ENCODE measurements around the gene NRP2. TPM values are rescaled to one million over a fixed set of nuclear protein-coding genes. Genes with fewer than 3 reads are reported as not detected.

Gene NRP2
- total RNA-seq, 1 experiment from 2014 or later, result 1.2 TPM

DNA sequence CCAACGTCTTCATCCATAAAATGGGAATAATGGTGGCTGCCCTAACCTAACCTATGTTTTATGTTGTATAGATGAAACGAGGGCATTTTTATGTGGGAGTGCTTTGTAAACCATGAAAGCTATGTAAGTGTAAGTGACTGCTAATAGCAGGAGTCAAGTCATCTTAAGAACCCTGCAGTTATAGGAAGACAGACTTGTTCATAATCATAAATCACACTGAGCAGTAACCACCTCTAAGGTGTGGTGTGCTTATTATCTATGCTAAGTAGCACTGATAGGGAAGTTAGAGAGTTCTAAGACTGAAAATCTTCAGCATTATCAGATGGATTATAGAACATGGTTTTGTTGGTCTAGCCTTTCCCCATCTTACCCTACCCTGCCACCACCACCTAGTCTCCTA, 24.2 kb upstream of the NRP2 start:
- no peaks in the 10 kb centered on the region for H3K4me1 ChIP-seq (ENCODE audit: control insufficient read depth in 1 of 2, insufficient read depth in 2 of 2, low read length in 2 of 2)
- ChIA-PET RAD21 (ENCODE audit: low non-redundant PET in 1 of 2, low total read pairs in 2 of 2, uncharacterized antibody in 2 of 2, unreplicated experiment in 2 of 2) (no interaction called here), CTCF (no interaction called here), POLR2A (no interaction called here)
- DNase-seq (ENCODE audit: low read depth, low spot score) (no peak), ATAC-seq (no peak)
- no peak overlapping the region for H2AFZ ChIP-seq (ENCODE audit: low read depth, low read length, poor library complexity, severe bottlenecking)
- no peak overlapping the region for H3K9ac ChIP-seq (ENCODE audit: low read length)
- intact Hi-C loops (cut with micrococcal nuclease), result no loop called here
- peaks cover 18% of the 10 kb centered on the region for H3K27me3 ChIP-seq (ENCODE audit: insufficient read depth, low read length)
- H3K9me2 ChIP-seq (ENCODE audit: insufficient read depth), result no peaks in the 10 kb centered on the region
- H3K4me2 ChIP-seq (ENCODE audit: low read length), result no peak overlapping the region
- H4K20me1 ChIP-seq (ENCODE audit: insufficient read depth), result no peaks in the 10 kb centered on the region
- H3K4me3 ChIP-seq (replicated peaks in 1 of 2; ENCODE audit: low read depth in 1 of 2, low read length in 2 of 2), result no peak overlapping the region
- no peak overlapping the region for H3K27ac ChIP-seq (ENCODE audit: low read depth, low read length)
- no peak for TF ChIP-seq SP1 (IDR thresholded peaks at IDR 0.05; ENCODE audit: low read depth)
- TF ChIP-seq SRF (IDR thresholded peaks at IDR 0.05; ENCODE audit: low read depth), result no peak
- TF ChIP-seq FOSL1 (IDR thresholded peaks at IDR 0.05; ENCODE audit: low read depth), result no peak
- TF ChIP-seq, protein P1, sequence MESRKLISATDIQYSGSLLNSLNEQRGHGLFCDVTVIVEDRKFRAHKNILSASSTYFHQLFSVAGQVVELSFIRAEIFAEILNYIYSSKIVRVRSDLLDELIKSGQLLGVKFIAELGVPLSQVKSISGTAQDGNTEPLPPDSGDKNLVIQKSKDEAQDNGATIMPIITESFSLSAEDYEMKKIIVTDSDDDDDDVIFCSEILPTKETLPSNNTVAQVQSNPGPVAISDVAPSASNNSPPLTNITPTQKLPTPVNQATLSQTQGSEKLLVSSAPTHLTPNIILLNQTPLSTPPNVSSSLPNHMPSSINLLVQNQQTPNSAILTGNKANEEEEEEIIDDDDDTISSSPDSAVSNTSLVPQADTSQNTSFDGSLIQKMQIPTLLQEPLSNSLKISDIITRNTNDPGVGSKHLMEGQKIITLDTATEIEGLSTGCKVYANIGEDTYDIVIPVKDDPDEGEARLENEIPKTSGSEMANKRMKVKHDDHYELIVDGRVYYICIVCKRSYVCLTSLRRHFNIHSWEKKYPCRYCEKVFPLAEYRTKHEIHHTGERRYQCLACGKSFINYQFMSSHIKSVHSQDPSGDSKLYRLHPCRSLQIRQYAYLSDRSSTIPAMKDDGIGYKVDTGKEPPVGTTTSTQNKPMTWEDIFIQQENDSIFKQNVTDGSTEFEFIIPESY (IDR thresholded peaks at IDR 0.05; ENCODE audit: extremely low read depth, insufficient replicate concordance, low read length), result no peak
- TF ChIP-seq ZNF274 (IDR thresholded peaks at IDR 0.05; ENCODE audit: low read depth, low read length), result no peak
- TF ChIP-seq POLR2A (IDR thresholded peaks at IDR 0.05; ENCODE audit: borderline replicate concordance, extremely low read depth, insufficient read depth, insufficient read length), result no peak
- TF ChIP-seq, protein P2, sequence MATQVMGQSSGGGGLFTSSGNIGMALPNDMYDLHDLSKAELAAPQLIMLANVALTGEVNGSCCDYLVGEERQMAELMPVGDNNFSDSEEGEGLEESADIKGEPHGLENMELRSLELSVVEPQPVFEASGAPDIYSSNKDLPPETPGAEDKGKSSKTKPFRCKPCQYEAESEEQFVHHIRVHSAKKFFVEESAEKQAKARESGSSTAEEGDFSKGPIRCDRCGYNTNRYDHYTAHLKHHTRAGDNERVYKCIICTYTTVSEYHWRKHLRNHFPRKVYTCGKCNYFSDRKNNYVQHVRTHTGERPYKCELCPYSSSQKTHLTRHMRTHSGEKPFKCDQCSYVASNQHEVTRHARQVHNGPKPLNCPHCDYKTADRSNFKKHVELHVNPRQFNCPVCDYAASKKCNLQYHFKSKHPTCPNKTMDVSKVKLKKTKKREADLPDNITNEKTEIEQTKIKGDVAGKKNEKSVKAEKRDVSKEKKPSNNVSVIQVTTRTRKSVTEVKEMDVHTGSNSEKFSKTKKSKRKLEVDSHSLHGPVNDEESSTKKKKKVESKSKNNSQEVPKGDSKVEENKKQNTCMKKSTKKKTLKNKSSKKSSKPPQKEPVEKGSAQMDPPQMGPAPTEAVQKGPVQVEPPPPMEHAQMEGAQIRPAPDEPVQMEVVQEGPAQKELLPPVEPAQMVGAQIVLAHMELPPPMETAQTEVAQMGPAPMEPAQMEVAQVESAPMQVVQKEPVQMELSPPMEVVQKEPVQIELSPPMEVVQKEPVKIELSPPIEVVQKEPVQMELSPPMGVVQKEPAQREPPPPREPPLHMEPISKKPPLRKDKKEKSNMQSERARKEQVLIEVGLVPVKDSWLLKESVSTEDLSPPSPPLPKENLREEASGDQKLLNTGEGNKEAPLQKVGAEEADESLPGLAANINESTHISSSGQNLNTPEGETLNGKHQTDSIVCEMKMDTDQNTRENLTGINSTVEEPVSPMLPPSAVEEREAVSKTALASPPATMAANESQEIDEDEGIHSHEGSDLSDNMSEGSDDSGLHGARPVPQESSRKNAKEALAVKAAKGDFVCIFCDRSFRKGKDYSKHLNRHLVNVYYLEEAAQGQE (IDR thresholded peaks at IDR 0.05; ENCODE audit: low read depth), result no peak
- no peak for TF ChIP-seq RAD21 (IDR thresholded peaks at IDR 0.05; ENCODE audit: low read depth)
- TF ChIP-seq TCF7L2 (IDR thresholded peaks at IDR 0.05; ENCODE audit: borderline replicate concordance, extremely low read depth, insufficient read depth, insufficient read length), result no peak
- TF ChIP-seq SIN3A (IDR thresholded peaks at IDR 0.05; ENCODE audit: low read depth), result no peak
- TF ChIP-seq EGR1 (IDR thresholded peaks at IDR 0.05; ENCODE audit: low read depth), result no peak
- TF ChIP-seq, protein P3, sequence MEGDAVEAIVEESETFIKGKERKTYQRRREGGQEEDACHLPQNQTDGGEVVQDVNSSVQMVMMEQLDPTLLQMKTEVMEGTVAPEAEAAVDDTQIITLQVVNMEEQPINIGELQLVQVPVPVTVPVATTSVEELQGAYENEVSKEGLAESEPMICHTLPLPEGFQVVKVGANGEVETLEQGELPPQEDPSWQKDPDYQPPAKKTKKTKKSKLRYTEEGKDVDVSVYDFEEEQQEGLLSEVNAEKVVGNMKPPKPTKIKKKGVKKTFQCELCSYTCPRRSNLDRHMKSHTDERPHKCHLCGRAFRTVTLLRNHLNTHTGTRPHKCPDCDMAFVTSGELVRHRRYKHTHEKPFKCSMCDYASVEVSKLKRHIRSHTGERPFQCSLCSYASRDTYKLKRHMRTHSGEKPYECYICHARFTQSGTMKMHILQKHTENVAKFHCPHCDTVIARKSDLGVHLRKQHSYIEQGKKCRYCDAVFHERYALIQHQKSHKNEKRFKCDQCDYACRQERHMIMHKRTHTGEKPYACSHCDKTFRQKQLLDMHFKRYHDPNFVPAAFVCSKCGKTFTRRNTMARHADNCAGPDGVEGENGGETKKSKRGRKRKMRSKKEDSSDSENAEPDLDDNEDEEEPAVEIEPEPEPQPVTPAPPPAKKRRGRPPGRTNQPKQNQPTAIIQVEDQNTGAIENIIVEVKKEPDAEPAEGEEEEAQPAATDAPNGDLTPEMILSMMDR (IDR thresholded peaks at IDR 0.05 in 2 of 3, conservative IDR thresholded peaks at IDR 0.05 in 1 of 3; ENCODE audit: borderline replicate concordance in 1 of 3, insufficient read depth in 1 of 3, low read depth in 2 of 3, low read length in 2 of 3), result no peak
- no peak for TF ChIP-seq EZH2 (IDR thresholded peaks at IDR 0.05)
- H3K9me3 ChIP-seq (ENCODE audit: control insufficient read depth in 1 of 2, insufficient read depth in 1 of 2, low read depth in 1 of 2, low read length in 2 of 2), result no peaks in the 10 kb centered on the region
- no peaks in the 10 kb centered on the region for H3K79me2 ChIP-seq (ENCODE audit: insufficient read depth, low read length)
- H3K36me3 ChIP-seq (ENCODE audit: control insufficient read depth in 1 of 2, insufficient read depth in 2 of 2, low read length in 2 of 2), result no peaks in the 10 kb centered on the region
- no TSS peak for BruUV-seq (replicated peaks)

All from HCT116 (cell line).